HepG2 (cell line): ENCODE results near the gene NUP85. TPM values are rescaled to one million over a fixed set of nuclear protein-coding genes. Genes with fewer than 3 reads are reported as not detected.

ENCODE experiments used
- HMG20A ChIP-seq: IDR thresholded peaks from 2 replicates; pipeline ENCODE4 v1.6.1; 2016; ENCODE audit warnings: borderline replicate concordance
- JUND ChIP-seq: sonication (generic); formaldehyde crosslinking; IDR thresholded peaks from 2 replicates; pipeline ENCODE4 v1.8.0; 2022; ENCODE audit warnings: mild to moderate bottlenecking, missing genetic modification reagents
- NCOA1 ChIP-seq: sonication (generic); formaldehyde crosslinking; IDR thresholded peaks from 2 replicates; pipeline ENCODE4 v1.9.0; 2021; ENCODE audit warnings: missing genetic modification reagents
- NCOA5 ChIP-seq: sonication (generic); formaldehyde crosslinking; IDR thresholded peaks from 2 replicates; pipeline ENCODE4 v1.4.0; 2020; ENCODE audit warnings: missing genetic modification reagents
- NFE2L1 ChIP-seq: sonication (generic); formaldehyde crosslinking; IDR thresholded peaks from 2 replicates; pipeline ENCODE4 v1.4.0; 2020; ENCODE audit warnings: missing genetic modification reagents, mild to moderate bottlenecking, borderline replicate concordance
- SNRNP70 ChIP-seq: fragments of 200-400 bp; formaldehyde crosslinking; IDR thresholded peaks from 2 replicates; pipeline ENCODE4 v1.6.1; 2017; ENCODE audit warnings: mild to moderate bottlenecking, low read depth, low read length, moderate library complexity
- TCF12 ChIP-seq, 2 experiments: fragments of 450-650 bp in 1 of 2; sonication (generic) in 1 of 2; formaldehyde crosslinking in 1 of 2; IDR thresholded peaks; 2 replicates each; pipeline versions ENCODE4 v1.6.1 to v1.8.0; 2017 to 2022; ENCODE audit warnings: antibody characterized with exemption in 1 of 2, mild to moderate bottlenecking in 1 of 2, missing genetic modification reagents in 1 of 2, moderate library complexity in 1 of 2
- ZFX ChIP-seq: sonication (generic); formaldehyde crosslinking; IDR thresholded peaks from 2 replicates; pipeline ENCODE4 v1.4.0; 2020; ENCODE audit warnings: mild to moderate bottlenecking, low read depth, missing genetic modification reagents, moderate library complexity
- ZKSCAN8 ChIP-seq: IDR thresholded peaks from 2 replicates; pipeline ENCODE4 v1.6.1; 2016; ENCODE audit warnings: borderline replicate concordance, missing genetic modification reagents, missing compliant biosample characterization
- ZNF607 ChIP-seq: sonication (generic); formaldehyde crosslinking; IDR thresholded peaks from 2 replicates; pipeline ENCODE4 v1.5.1; 2020; ENCODE audit warnings: missing genetic modification reagents, mild to moderate bottlenecking, borderline replicate concordance
- ZSCAN9 ChIP-seq: IDR thresholded peaks from 2 replicates; pipeline ENCODE4 v1.6.1; 2016; ENCODE audit warnings: borderline replicate concordance
- polyA plus RNA-seq, 8 experiments: library from polyadenylated mRNA; depleted of rRNA in 3 of 8; stranded (reverse) in 7 of 8; unstranded in 1 of 8; fragments of >200 nt; fragmentation: Illumina TruSeq in 4 of 8; extraction: Trizol in 4 of 8; gene quantifications; 2 replicates each; pipeline versions ENCODE4 v1.2.1 to v1.2.3, GENCODE V29; 2011 to 2016; ENCODE audit warnings: low read depth in 4 of 8, missing spikeins in 1 of 8, mixed read lengths in 1 of 8; ENCODE audit not compliant: insufficient read depth in 1 of 8
- total RNA-seq, 5 experiments: library from RNA; depleted of rRNA; stranded (reverse); fragments of >200 nt; fragmentation: Illumina TruSeq; extraction: Trizol; gene quantifications; 2 replicates each; pipeline ENCODE4 v1.2.3, GENCODE V29; 2016; ENCODE audit warnings: low read depth in 1 of 5
- TF ChIP-seq, protein P1 (sequence below): sonication (generic); formaldehyde crosslinking; IDR thresholded peaks from 2 replicates; pipeline ENCODE4 v1.4.0; 2020; ENCODE audit warnings: mild to moderate bottlenecking, missing genetic modification reagents
- TF ChIP-seq, protein P2 (sequence below): sonication (generic); formaldehyde crosslinking; IDR thresholded peaks from 2 replicates; pipeline ENCODE4 v1.5.0; 2020; ENCODE audit warnings: mild to moderate bottlenecking, missing genetic modification reagents
- TF ChIP-seq, protein P3 (sequence below): sonication (generic); formaldehyde crosslinking; IDR thresholded peaks from 2 replicates; pipeline ENCODE4 v1.8.0; 2022; ENCODE audit warnings: mild to moderate bottlenecking, missing genetic modification reagents; ENCODE audit not compliant: insufficient replicate concordance
- TF ChIP-seq, protein P4 (sequence below): sonication (generic); formaldehyde crosslinking; IDR thresholded peaks from 2 replicates; pipeline ENCODE4 v1.4.0; 2020; ENCODE audit warnings: mild to moderate bottlenecking, missing genetic modification reagents, borderline replicate concordance

Gene NUP85
- total and polyA plus RNA-seq, 2 of the 13 experiments (the other 11 are each of a cell fraction or from before 2014, with no cell fraction given) = 89.1 to 124 TPM

DNA sequence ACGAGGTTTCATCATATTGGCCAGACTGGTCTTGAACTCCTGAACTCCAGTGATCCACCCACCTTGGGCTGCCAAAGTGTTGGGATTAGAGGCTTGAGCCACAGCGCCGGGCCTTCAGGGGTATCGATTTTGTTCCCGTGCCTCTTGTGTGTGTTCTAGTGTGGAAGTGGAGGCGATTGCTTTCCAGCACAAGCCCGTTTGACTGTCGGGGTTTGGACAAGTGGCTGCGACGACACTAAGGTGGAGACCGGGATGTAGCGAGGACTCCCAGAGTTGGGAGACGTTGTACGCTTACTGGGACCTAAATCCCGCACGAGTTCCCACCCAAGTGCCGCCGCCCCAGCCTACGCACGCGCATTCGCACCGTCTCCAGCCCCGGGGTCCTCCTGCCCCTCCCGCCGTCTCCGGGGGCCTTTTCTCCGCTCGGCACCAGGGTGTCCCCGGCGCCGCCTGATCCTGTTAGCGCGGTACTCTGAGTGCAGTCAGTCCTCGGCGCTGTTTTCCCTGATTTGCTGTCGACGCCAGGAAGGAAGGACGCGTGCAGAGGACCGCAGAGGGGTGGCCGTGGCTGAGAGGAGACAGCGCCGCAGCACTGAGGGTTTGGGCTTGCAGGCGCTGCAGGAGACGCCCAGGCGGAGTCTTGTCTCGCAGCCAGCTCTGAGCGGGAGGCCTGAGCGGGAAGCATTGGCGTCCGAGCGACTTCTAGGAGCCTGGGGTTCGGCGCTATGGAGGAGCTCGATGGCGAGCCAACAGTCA is at the start of gene NUP85 (continued):
- no peak for TF ChIP-seq SNRNP70
- no peak for TF ChIP-seq JUND
- TF ChIP-seq, protein P1, sequence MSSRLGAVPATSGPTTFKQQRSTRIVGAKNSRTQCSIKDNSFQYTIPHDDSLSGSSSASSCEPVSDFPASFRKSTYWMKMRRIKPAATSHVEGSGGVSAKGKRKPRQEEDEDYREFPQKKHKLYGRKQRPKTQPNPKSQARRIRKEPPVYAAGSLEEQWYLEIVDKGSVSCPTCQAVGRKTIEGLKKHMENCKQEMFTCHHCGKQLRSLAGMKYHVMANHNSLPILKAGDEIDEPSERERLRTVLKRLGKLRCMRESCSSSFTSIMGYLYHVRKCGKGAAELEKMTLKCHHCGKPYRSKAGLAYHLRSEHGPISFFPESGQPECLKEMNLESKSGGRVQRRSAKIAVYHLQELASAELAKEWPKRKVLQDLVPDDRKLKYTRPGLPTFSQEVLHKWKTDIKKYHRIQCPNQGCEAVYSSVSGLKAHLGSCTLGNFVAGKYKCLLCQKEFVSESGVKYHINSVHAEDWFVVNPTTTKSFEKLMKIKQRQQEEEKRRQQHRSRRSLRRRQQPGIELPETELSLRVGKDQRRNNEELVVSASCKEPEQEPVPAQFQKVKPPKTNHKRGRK (CRISPR knock-in tag) = no peak
- 0 out of 2 replicates have a peak, but pooled peaks have one; percentile 18 for TF ChIP-seq NCOA1
- no peak for TF ChIP-seq HMG20A
- TF ChIP-seq ZFX (CRISPR knock-in tag) = peak; percentile 90
- 0 out of 2 replicates have a peak, but pooled peaks have one; percentile 46 for TF ChIP-seq ZNF607 (CRISPR knock-in tag)
- no peak; the same call in 1 of the 2 replicates for TF ChIP-seq ZKSCAN8 (CRISPR knock-in tag)
- peak; percentile 68; the same call in 1 of the 2 replicates for TF ChIP-seq ZSCAN9 (CRISPR knock-in tag)
- TF ChIP-seq, protein P2, sequence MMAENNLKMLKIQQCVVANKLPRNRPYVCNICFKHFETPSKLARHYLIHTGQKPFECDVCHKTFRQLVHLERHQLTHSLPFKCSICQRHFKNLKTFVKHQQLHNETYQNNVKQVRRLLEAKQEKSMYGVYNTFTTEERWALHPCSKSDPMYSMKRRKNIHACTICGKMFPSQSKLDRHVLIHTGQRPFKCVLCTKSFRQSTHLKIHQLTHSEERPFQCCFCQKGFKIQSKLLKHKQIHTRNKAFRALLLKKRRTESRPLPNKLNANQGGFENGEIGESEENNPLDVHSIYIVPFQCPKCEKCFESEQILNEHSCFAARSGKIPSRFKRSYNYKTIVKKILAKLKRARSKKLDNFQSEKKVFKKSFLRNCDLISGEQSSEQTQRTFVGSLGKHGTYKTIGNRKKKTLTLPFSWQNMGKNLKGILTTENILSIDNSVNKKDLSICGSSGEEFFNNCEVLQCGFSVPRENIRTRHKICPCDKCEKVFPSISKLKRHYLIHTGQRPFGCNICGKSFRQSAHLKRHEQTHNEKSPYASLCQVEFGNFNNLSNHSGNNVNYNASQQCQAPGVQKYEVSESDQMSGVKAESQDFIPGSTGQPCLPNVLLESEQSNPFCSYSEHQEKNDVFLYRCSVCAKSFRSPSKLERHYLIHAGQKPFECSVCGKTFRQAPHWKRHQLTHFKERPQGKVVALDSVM (CRISPR knock-in tag) = peak; percentile 65; the same call in 1 of the 2 replicates
- TF ChIP-seq, protein P3, sequence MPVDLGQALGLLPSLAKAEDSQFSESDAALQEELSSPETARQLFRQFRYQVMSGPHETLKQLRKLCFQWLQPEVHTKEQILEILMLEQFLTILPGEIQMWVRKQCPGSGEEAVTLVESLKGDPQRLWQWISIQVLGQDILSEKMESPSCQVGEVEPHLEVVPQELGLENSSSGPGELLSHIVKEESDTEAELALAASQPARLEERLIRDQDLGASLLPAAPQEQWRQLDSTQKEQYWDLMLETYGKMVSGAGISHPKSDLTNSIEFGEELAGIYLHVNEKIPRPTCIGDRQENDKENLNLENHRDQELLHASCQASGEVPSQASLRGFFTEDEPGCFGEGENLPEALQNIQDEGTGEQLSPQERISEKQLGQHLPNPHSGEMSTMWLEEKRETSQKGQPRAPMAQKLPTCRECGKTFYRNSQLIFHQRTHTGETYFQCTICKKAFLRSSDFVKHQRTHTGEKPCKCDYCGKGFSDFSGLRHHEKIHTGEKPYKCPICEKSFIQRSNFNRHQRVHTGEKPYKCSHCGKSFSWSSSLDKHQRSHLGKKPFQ (CRISPR knock-in tag) = peak; percentile 92
- TF ChIP-seq TCF12 (IDR thresholded peaks at IDR 0.05) = no peak
- no peak; the same call in 1 of the 2 replicates for TF ChIP-seq TCF12 (CRISPR knock-in tag; IDR thresholded peaks at IDR 0.05)
- TF ChIP-seq NCOA5 = no peak
- TF ChIP-seq, protein P4, sequence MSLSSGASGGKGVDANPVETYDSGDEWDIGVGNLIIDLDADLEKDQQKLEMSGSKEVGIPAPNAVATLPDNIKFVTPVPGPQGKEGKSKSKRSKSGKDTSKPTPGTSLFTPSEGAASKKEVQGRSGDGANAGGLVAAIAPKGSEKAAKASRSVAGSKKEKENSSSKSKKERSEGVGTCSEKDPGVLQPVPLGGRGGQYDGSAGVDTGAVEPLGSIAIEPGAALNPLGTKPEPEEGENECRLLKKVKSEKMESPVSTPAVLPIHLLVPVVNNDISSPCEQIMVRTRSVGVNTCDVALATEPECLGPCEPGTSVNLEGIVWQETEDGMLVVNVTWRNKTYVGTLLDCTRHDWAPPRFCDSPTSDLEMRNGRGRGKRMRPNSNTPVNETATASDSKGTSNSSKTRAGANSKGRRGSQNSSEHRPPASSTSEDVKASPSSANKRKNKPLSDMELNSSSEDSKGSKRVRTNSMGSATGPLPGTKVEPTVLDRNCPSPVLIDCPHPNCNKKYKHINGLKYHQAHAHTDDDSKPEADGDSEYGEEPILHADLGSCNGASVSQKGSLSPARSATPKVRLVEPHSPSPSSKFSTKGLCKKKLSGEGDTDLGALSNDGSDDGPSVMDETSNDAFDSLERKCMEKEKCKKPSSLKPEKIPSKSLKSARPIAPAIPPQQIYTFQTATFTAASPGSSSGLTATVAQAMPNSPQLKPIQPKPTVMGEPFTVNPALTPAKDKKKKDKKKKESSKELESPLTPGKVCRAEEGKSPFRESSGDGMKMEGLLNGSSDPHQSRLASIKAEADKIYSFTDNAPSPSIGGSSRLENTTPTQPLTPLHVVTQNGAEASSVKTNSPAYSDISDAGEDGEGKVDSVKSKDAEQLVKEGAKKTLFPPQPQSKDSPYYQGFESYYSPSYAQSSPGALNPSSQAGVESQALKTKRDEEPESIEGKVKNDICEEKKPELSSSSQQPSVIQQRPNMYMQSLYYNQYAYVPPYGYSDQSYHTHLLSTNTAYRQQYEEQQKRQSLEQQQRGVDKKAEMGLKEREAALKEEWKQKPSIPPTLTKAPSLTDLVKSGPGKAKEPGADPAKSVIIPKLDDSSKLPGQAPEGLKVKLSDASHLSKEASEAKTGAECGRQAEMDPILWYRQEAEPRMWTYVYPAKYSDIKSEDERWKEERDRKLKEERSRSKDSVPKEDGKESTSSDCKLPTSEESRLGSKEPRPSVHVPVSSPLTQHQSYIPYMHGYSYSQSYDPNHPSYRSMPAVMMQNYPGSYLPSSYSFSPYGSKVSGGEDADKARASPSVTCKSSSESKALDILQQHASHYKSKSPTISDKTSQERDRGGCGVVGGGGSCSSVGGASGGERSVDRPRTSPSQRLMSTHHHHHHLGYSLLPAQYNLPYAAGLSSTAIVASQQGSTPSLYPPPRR = peak; percentile 47; the same call in 1 of the 2 replicates
- no peak; the same call in 1 of the 2 replicates for TF ChIP-seq NFE2L1 (CRISPR knock-in tag)
